Colonic mucosa (tissue), 4 donors: Measurements from ENCODE around the gene HEBP1. TPM values are rescaled to one million over a fixed set of nuclear protein-coding genes. Genes with fewer than 3 reads are reported as not detected.

Experiments
- DNase-seq: peaks from one replicate; pipeline ENCODE4 v3.0.0-alpha.2; 2020
- H3K27ac ChIP-seq: fragments of 200-600 bp; one replicate; pipeline ENCODE4 v1.8.0; 2021
- H3K27me3 ChIP-seq: fragments of 200-600 bp; one replicate; pipeline ENCODE4 v1.8.0; 2021
- H3K36me3 ChIP-seq: fragments of 200-600 bp; one replicate; pipeline ENCODE4 v1.8.0; 2021
- H3K4me1 ChIP-seq: fragments of 200-600 bp; one replicate; pipeline ENCODE4 v1.8.0; 2021; ENCODE audit warnings: mild to moderate bottlenecking
- H3K4me3 ChIP-seq: fragments of 200-600 bp; one replicate; pipeline ENCODE4 v1.8.0; 2021
- H3K9ac ChIP-seq, 2 donors: one replicate each; pipeline ENCODE4 v1.7.0; 2013; ENCODE audit warnings: control low read depth in 2 of 2, low read depth in 2 of 2, low read length in 2 of 2
- H3K9me3 ChIP-seq: fragments of 200-600 bp; one replicate; pipeline ENCODE4 v1.8.0; 2021
- intact Hi-C: fragments of 100-400 bp; cut with DNase I; formaldehyde crosslinking; loops from one replicate; pipeline ENCODE4 v1.14.1; 2022
- total RNA-seq, 2 donors: library from RNA; stranded (reverse); fragmentation: NEBNext Ultra II Directional in 1 of 2; extraction: Animal tissue kit (Norgen Biotek cat#: 25700) in 1 of 2; gene quantifications; one replicate each; pipeline ENCODE4 v1.2.1, GENCODE V29; 2021
- TF ChIP-seq, protein P1 (sequence below): fragments of 200-600 bp; IDR thresholded peaks from one replicate; pipeline ENCODE4 v1.8.0; 2022; ENCODE audit warnings: antibody characterized with exemption, mild to moderate bottlenecking
- donor health status: healthy.
- donor health status: DM: no; HTN: no; CAD: no.
- donor health status: DM: no; HTN: no; CAD: no.

HEBP1 gene
- total RNA-seq, 2 donors from 2014 or later = 40.9 to 61.9 TPM

DNA sequence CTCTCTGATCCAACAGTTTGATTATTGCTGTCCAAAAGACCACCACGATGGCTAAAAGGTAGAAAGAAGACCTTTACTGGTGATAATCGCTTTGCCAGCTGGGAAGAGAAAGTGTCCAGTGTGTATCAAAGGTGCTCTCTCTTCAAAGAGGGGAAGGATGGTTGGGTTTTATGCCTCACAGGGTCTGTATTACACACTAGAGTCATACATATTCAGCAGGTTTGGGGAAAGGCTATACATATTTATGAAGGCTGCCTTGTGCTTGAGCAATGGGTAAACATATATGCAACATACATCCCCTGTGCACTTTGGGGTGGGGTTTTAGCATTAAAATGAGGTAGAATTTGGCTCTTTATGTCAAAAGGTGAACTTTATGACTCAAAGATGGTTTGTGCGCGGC lies 66.3 kb downstream of the HEBP1 start:
- intact Hi-C loops = no loop called here
- H3K9me3 ChIP-seq = no peaks in the 10 kb centered on the region
- no peak overlapping the region for H3K27ac ChIP-seq
- no peak for DNase-seq
- TF ChIP-seq, protein P1, sequence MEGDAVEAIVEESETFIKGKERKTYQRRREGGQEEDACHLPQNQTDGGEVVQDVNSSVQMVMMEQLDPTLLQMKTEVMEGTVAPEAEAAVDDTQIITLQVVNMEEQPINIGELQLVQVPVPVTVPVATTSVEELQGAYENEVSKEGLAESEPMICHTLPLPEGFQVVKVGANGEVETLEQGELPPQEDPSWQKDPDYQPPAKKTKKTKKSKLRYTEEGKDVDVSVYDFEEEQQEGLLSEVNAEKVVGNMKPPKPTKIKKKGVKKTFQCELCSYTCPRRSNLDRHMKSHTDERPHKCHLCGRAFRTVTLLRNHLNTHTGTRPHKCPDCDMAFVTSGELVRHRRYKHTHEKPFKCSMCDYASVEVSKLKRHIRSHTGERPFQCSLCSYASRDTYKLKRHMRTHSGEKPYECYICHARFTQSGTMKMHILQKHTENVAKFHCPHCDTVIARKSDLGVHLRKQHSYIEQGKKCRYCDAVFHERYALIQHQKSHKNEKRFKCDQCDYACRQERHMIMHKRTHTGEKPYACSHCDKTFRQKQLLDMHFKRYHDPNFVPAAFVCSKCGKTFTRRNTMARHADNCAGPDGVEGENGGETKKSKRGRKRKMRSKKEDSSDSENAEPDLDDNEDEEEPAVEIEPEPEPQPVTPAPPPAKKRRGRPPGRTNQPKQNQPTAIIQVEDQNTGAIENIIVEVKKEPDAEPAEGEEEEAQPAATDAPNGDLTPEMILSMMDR = no peak
- H3K27me3 ChIP-seq = no peaks in the 10 kb centered on the region
- no peak overlapping the region for H3K4me3 ChIP-seq
- no peaks in the 10 kb centered on the region for H3K36me3 ChIP-seq
- no peaks in the 10 kb centered on the region for H3K4me1 ChIP-seq
- H3K9ac ChIP-seq = no peak overlapping the region

DNA sequence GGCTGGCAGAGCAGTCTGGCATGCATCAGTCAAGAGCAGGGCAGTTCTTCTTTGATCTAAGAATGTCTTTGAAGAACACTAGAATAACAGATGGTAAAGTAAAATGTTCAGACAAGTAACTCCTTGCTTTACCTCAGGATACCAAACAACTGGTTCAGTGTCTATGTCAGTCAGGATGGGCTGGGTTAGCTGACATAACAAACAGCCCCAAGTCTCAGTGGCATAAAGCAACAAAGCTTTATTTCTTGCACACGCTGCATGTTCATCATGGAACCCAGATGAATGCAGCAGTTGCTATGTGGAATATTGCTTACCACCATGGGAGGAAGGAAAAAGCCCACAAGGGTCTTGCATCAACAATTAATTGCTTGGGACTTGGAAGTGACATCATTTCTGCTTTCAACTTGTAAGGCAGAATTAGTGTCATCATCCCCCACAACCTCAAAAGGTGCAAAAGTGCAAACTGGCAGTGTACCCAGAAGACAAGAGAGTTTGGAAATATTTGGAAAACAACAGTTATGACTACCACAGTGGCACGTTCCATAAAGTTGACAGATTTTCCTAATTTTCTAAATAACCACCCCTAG lies 69.3 kb downstream of the HEBP1 start:
- no peak for DNase-seq
- intact Hi-C loops = no loop called here
- TF ChIP-seq, protein P1 = no peak

DNA sequence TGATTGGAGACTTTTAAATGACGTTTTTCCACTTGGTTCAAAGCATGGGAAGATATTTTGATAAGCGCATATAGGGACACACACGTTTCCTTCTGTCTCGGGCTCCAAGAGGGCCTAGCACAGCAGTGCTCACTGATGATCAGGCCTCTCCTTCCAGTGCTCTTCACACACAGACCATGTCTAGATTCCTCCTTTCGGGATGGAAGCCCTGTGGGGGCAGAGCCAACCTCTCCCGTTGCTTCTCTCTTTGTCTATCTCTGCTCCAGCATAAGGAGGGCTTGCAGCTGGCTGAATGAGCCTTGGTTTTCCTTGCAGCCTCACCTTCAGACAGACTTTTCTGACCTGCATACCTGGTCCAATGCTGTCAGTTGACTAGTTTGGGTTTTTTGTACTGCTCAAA lies 70.4 kb downstream of the HEBP1 start:
- H3K9ac ChIP-seq = no peak overlapping the region
- H3K27me3 ChIP-seq = no peaks in the 10 kb centered on the region
- no peak overlapping the region for H3K4me3 ChIP-seq
- no peaks in the 10 kb centered on the region for H3K9me3 ChIP-seq
- no peak for DNase-seq
- H3K27ac ChIP-seq = no peak overlapping the region
- H3K4me1 ChIP-seq = no peaks in the 10 kb centered on the region
- H3K36me3 ChIP-seq = no peaks in the 10 kb centered on the region
- intact Hi-C loops = no loop called here
- TF ChIP-seq, protein P1 = no peak

More for the DNA sequence above, 69.3 kb downstream of the HEBP1 start:
- Histone ChIP-seq H3K27me3 (no peaks in the 10 kb centered on the region), H3K27ac (no peak overlapping the region), H3K9ac (no peak overlapping the region), H3K4me3 (no peak overlapping the region), H3K36me3 (no peaks in the 10 kb centered on the region), H3K9me3 (no peaks in the 10 kb centered on the region), H3K4me1 (no peaks in the 10 kb centered on the region)

DNA sequence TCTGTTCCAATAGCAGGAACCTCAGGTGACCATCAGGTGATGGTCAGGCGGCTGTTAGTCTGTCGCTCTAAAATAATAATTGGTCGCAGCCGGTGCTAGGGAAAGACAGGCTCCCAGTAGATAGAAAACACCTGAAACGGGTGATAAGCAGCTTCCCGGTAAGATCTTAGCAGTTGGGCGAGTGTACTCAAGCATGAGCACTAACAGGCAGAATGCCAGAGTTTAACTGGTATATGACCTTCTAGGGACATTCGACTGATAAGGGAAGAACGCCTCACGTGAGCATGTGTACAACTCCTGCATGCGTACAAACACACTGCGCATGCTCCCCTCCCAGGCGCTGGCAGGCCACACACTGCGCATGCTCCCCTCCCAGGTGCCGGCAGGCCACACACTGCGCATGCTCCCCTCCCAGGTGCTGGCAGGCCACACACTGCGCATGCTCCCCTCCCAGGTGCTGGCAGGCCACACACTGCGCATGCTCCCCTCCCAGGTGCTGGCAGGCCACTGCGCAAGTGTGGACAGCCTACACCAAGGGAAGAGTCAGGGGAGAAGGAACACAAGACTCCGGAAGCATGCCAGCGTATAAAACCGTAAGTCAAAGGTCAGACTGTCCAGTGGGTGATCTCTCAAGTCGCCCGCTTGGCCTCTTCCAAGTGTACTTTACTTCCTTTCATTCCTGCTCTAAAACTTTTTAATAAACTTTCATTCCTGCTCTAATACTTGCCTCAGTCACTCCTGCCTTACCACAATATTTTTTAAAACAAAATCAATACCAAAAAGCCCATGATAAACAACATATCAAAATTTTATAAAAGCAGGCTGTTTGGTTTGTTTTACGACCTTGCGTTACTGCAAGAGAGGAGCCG lies 72.6 kb downstream of the HEBP1 start:
- DNase-seq = peak; percentile 85
- intact Hi-C loops = no loop called here
- Histone ChIP-seq H3K9ac (peak overlapping the region in 1 of 2 donors; percentile 54), H3K36me3 (no peaks in the 10 kb centered on the region), H3K27me3 (no peaks in the 10 kb centered on the region), H3K4me1 (no peaks in the 10 kb centered on the region), H3K4me3 (peak overlapping the region; percentile 17), H3K27ac (peak overlapping the region; percentile 33), H3K9me3 (no peaks in the 10 kb centered on the region)
- TF ChIP-seq, protein P1 = no peak

DNA sequence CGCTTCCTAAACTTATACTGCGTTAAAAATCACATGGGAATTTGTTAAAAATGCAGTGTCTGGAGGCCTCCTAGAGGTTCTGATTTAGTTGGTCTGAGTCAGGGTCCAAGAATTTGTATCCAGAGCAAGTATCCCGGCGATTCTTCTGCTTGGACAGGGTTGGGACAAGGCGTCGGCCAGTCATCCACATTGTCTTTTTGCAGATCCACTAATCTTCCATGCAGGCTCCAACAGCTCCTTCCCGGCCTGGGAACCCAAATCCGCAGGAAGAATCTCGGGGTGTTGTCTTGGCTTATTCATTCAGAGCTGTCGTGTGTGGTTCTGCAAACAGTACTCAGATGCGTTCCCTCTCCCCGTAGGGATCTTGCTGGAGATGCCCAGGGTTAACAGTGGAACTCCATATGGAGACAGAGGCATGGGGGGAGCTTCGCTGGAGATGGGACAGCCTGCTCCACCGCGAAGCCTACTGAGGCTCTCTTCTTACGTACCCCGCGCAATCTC lies 73.4 kb downstream of the HEBP1 start:
- no peak for DNase-seq
- peak overlapping the region in 1 of 2 donors; percentile 22 for H3K9ac ChIP-seq
- H3K36me3 ChIP-seq = no peaks in the 10 kb centered on the region
- H3K4me1 ChIP-seq = no peaks in the 10 kb centered on the region
- no peak overlapping the region for H3K4me3 ChIP-seq
- H3K27me3 ChIP-seq = no peaks in the 10 kb centered on the region
- TF ChIP-seq, protein P1 = no peak
- no peak overlapping the region for H3K27ac ChIP-seq
- no peaks in the 10 kb centered on the region for H3K9me3 ChIP-seq
- intact Hi-C loops = no loop called here
